Breast epithelium (tissue), 4 donors: ENCODE measurements around the gene REPS2. TPM values are rescaled to one million over a fixed set of nuclear protein-coding genes. Genes with fewer than 3 reads are reported as not detected.

ENCODE experiments used
- DNase-seq, 2 donors: peaks; one replicate each; pipeline ENCODE4 v3.0.0-alpha.2; 2019; ENCODE audit warnings: low spot score in 2 of 2
- H3K27ac ChIP-seq, 2 donors: fragments of 200-600 bp; sonication (generic) in 1 of 2; one replicate each; pipeline ENCODE4 v1.5.1; 2016 to 2019; ENCODE audit warnings: mild to moderate bottlenecking in 1 of 2
- H3K27me3 ChIP-seq, 2 donors: fragments of 200-600 bp; sonication (generic) in 1 of 2; one replicate each; pipeline versions ENCODE4 v1.5.1 to v1.6.0; 2017 to 2019; ENCODE audit warnings: control low read depth in 1 of 2, mild to moderate bottlenecking in 1 of 2
- H3K36me3 ChIP-seq: fragments of 200-600 bp; one replicate; pipeline ENCODE4 v1.5.1; 2019
- H3K4me1 ChIP-seq, 2 donors: fragments of 200-600 bp; sonication (generic); one replicate each; pipeline ENCODE4 v1.5.1; 2016 to 2019; ENCODE audit warnings: control low read depth in 1 of 2
- H3K4me3 ChIP-seq, 3 donors: fragments of 200-600 bp; sonication (generic); 1 replicate in 2 of 3; 2 replicates in 1 of 3; pipeline ENCODE4 v1.5.1; 2016 to 2019; ENCODE audit warnings: mild to moderate bottlenecking in 3 of 3, moderate library complexity in 2 of 3
- H3K9me3 ChIP-seq, 2 donors: fragments of 200-600 bp; sonication (generic) in 1 of 2; one replicate each; pipeline ENCODE4 v1.5.1; 2016 to 2019; ENCODE audit warnings: control low read depth in 1 of 2
- CTCF ChIP-seq, 3 donors: fragments of 450-650 bp; IDR thresholded peaks; one replicate each; pipeline ENCODE4 v1.5.1; 2016 to 2017; ENCODE audit warnings: antibody characterized with exemption in 3 of 3, mild to moderate bottlenecking in 3 of 3, moderate library complexity in 3 of 3
- POLR2A ChIP-seq: fragments of 450-650 bp; IDR thresholded peaks from one replicate; pipeline ENCODE4 v1.6.1; 2016; ENCODE audit warnings: antibody characterized with exemption, mild to moderate bottlenecking, moderate library complexity
- POLR2AphosphoS5 ChIP-seq, 3 donors: sonication (generic); formaldehyde crosslinking; IDR thresholded peaks; one replicate each; pipeline ENCODE4 v1.6.1; 2017; ENCODE audit warnings: antibody characterized with exemption in 3 of 3
- intact Hi-C: fragments of 100-400 bp; cut with DNase I; formaldehyde crosslinking; loops from one replicate; pipeline ENCODE4 v1.15.1; 2023; ENCODE audit warnings: low total_unique reads
- total RNA-seq, 3 donors: library from RNA; depleted of rRNA; stranded (reverse); fragments of >200 nt; gene quantifications; one replicate each; pipeline ENCODE4 v1.1.0, GENCODE V29; 2016

Gene REPS2
- total RNA-seq, 3 donors from 2014 or later, result 9.6 to 21.4 (median 13.1) TPM

GRCh38 chrX:17009856-17010625 is 63.6 kb downstream of the REPS2 start:
- Histone ChIP-seq H3K27me3 (peaks cover 0 to 33% of the 10 kb centered on the region in 2 donors), H3K36me3 (no peaks in the 10 kb centered on the region), H3K9me3 (no peaks in the 10 kb centered on the region), H3K4me1 (no peaks in the 10 kb centered on the region), H3K4me3 (no peak overlapping the region), H3K27ac (no peak overlapping the region)
- intact Hi-C loops, result no loop called here
- no peak for DNase-seq
- TF ChIP-seq CTCF (IDR thresholded peaks at IDR 0.05) (no peak), POLR2A (no peak), POLR2AphosphoS5 (IDR thresholded peaks at IDR 0.05) (no peak)

- no peak for DNase-seq
- H3K4me3 ChIP-seq, result no peak overlapping the region
- intact Hi-C loops, result no loop called here
- TF ChIP-seq POLR2A (no peak), CTCF (IDR thresholded peaks at IDR 0.05) (no peak), POLR2AphosphoS5 (IDR thresholded peaks at IDR 0.05) (no peak)
- no peak overlapping the region for H3K27ac ChIP-seq
- no peaks in the 10 kb centered on the region for H3K9me3 ChIP-seq
- H3K36me3 ChIP-seq, result no peaks in the 10 kb centered on the region
- H3K4me1 ChIP-seq, result no peaks in the 10 kb centered on the region
- peaks cover 0 to 35% of the 10 kb centered on the region in 2 donors for H3K27me3 ChIP-seq
Measured at GRCh38 chrX:17012465-17012864, 66.0 kb downstream of the REPS2 start.

- Histone ChIP-seq H3K27ac (no peak overlapping the region), H3K4me3 (no peak overlapping the region)
- intact Hi-C loops, result no loop called here
Measured at GRCh38 chrX:17014216-17014615, 67.8 kb downstream of the REPS2 start.

GRCh38 chrX:17017134-17017533 is 70.7 kb downstream of the REPS2 start:
- intact Hi-C loops, result no loop called here
- Histone ChIP-seq H3K36me3 (no peaks in the 10 kb centered on the region), H3K4me1 (no peaks in the 10 kb centered on the region), H3K4me3 (no peak overlapping the region), H3K9me3 (no peaks in the 10 kb centered on the region), H3K27ac (no peak overlapping the region), H3K27me3 (peaks cover 0 to 30% of the 10 kb centered on the region in 2 donors)
- no peak for TF ChIP-seq POLR2A
- TF ChIP-seq CTCF (IDR thresholded peaks at IDR 0.05), result no peak
- no peak for TF ChIP-seq POLR2AphosphoS5 (IDR thresholded peaks at IDR 0.05)
- DNase-seq, result no peak

More at GRCh38 chrX:17014216-17014615, 67.8 kb downstream of the REPS2 start:
- H3K27me3 ChIP-seq, result peaks cover 0 to 31% of the 10 kb centered on the region in 2 donors
- no peaks in the 10 kb centered on the region for H3K36me3 ChIP-seq
- no peak for DNase-seq
- H3K4me1 ChIP-seq, result no peaks in the 10 kb centered on the region
- no peaks in the 10 kb centered on the region for H3K9me3 ChIP-seq
- TF ChIP-seq CTCF (IDR thresholded peaks at IDR 0.05) (no peak), POLR2A (no peak), POLR2AphosphoS5 (IDR thresholded peaks at IDR 0.05) (no peak)

- no peak overlapping the region for H3K4me3 ChIP-seq
Measured at GRCh38 chrX:17020356-17020755, 73.9 kb downstream of the REPS2 start.

More at GRCh38 chrX:17020356-17020755, 73.9 kb downstream of the REPS2 start:
- Histone ChIP-seq H3K9me3 (no peaks in the 10 kb centered on the region), H3K36me3 (no peaks in the 10 kb centered on the region), H3K27ac (no peak overlapping the region), H3K4me1 (no peaks in the 10 kb centered on the region), H3K27me3 (peaks cover 0 to 32% of the 10 kb centered on the region in 2 donors)
- TF ChIP-seq POLR2AphosphoS5 (IDR thresholded peaks at IDR 0.05) (no peak), CTCF (IDR thresholded peaks at IDR 0.05) (no peak), POLR2A (no peak)
- DNase-seq, result no peak
- intact Hi-C loops, result no loop called here
